Measurements from ENCODE around the gene ERCC2.
A peak's percentile ranks its signal among the peaks of the same experiment; 100 is the strongest.
"Not testable (repeated sequence)": the region's sequence is repeated elsewhere in the genome, so short reads cannot be mapped to it uniquely, and the experiment has no call there.

The ERCC2 gene

GRCh38 chr19:45370410-45371204 lies at the start of gene ERCC2:
TSS of gene ERCC2 (minus strand) at chr19:45370573. CDS start at chr19:45370540, 33 bp downstream.
- DNase-seq (ENCODE audit: low read depth in 2 of 3, low spot score in 1 of 3) = peak; percentile 100

GRCh38 chr19:45419895-45420294 lies 49.5 kb upstream of the ERCC2 start:
- no peak for DNase-seq (ENCODE audit: low read depth in 2 of 3, low spot score in 1 of 3)

DNA sequence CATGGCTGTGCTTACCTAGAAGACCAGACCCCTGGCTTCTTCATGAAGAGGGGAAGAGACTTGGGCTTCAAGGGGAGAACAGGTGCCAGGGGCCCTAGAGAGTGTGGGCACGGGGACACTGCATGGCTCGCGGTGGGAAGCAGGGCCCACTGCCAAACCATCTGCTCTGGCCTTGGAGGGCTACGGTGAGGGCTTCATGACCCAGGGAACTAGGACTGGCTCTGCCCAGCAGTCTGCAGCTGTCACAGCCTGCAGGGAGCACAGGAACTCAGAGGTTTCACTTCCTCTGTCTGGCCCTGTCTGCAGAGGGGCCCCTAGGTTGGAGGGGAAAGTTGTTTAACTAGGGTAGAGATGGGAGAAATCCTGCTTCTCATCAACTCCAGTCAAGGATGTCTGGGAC lies 49.0 kb upstream of the ERCC2 start:
- no peak for DNase-seq (ENCODE audit: low read depth in 2 of 3, low spot score in 1 of 3)

DNA sequence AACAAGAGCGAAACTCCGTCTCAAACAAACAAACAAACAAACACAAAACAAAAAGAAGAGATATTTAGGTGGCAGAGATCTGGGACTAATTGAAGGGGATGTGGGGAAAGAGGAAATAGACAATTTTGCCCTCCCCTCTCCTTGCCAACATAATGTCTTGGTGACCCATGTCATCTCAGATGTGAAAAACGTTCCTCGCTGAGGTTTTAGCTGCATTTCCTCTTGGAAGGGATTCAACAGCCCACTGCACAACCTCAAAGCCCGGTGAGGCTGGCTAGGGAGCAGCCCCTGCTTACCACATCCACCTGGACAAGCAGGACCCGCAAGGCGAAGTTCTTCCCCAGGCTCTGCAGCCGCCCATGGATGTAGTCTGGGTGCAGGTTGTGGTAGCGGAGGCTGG lies 48.4 kb upstream of the ERCC2 start:
- no peak for DNase-seq (ENCODE audit: low read depth in 2 of 3, low spot score in 1 of 3)

DNA sequence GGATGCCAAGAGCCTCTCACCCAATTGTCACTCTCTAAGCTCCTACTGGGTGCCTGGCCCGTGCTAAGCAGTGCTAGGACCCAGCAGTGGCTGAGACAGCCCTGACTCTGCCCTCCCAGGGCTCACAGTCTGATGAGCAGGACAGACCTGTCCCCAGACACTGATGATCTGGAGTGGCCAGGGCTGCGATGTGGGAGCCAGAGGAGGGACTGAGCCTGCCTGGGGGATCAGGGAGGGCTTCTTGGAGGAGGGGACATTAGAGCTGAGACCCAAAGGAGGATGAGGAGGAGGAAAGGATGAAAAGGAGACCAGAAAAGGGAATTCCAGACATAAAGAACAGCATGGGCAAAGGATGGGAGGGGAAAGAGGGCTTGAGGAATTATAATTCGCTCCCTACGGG lies 46.8 kb upstream of the ERCC2 start:
- no peak for DNase-seq (ENCODE audit: low read depth in 2 of 3, low spot score in 1 of 3)

DNA sequence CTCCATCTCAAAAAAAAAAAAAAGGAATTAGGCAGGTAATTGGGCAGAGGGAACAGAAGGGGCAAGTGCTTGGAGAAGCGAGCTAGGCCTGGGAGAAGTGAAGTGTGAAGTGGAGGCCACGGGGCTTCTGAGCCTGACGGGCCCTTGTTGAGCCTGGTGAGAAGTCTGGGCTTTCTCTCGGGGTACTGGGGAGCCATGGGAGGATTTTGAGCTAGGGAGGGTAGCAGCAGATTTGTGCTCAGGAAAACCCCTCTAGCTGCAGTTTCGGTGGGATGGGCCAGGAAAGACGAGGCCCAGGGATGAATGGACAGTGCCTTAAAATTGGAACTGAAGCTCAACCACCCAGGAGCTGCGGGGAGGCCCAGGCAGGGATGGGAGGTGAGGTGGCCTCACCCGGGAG lies 44.1 kb upstream of the ERCC2 start:
- DNase-seq (ENCODE audit: low read depth in 2 of 3, low spot score in 1 of 3) = no peak

GRCh38 chr19:45413497-45413896 lies 43.1 kb upstream of the ERCC2 start:
- no peak for DNase-seq (ENCODE audit: low read depth in 2 of 3, low spot score in 1 of 3)

DNA sequence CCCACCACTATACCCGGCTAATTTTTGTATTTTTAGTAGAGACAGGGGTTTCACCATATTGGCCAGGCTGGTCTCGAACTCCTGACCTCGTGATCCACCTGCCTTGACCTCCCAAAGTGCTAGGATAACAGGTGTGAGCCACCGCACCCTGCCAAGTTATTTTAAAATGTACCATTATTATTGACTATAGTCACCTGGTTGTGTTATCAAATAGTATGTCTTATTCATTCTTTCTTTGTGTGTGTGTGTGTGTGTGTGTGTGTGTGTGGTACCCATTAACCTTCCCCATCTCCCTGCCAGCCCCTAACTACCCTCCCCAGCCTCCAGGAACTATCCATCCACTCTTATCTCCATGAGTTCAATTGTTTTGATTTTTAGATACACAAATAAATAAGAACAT lies 40.0 kb upstream of the ERCC2 start:
- DNase-seq (ENCODE audit: low read depth in 2 of 3, low spot score in 1 of 3) = not testable (repeated sequence)

- DNase-seq (ENCODE audit: low read depth in 2 of 3, low spot score in 1 of 3) = no peak
Measured at GRCh38 chr19:45409557-45409920, 39.2 kb upstream of the ERCC2 start.

GRCh38 chr19:45408830-45409556 lies 38.6 kb upstream of the ERCC2 start:
- DNase-seq (ENCODE audit: low read depth in 2 of 3, low spot score in 1 of 3) = no peak

GRCh38 chr19:45408121-45408520 lies 37.7 kb upstream of the ERCC2 start:
- no peak for DNase-seq (ENCODE audit: low read depth in 2 of 3, low spot score in 1 of 3)

- not testable (repeated sequence) for DNase-seq (ENCODE audit: low read depth in 2 of 3, low spot score in 1 of 3)
Measured at GRCh38 chr19:45407585-45407984, 37.2 kb upstream of the ERCC2 start.

DNA sequence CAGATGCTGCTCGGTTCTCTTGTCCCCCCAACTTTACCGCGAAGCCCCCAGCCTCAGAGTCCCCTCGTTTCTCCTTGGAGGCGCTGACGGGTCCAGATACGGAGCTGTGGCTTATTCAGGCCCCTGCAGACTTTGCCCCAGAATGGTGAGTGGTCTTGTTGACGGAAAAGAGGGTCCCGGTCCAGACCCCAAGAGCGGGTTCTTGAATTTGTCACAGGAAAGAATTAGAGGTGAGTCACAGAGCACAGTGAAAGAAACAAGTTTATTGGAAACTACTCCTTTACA lies 36.7 kb upstream of the ERCC2 start:
- no peak for DNase-seq (ENCODE audit: low read depth in 2 of 3, low spot score in 1 of 3)

DNA sequence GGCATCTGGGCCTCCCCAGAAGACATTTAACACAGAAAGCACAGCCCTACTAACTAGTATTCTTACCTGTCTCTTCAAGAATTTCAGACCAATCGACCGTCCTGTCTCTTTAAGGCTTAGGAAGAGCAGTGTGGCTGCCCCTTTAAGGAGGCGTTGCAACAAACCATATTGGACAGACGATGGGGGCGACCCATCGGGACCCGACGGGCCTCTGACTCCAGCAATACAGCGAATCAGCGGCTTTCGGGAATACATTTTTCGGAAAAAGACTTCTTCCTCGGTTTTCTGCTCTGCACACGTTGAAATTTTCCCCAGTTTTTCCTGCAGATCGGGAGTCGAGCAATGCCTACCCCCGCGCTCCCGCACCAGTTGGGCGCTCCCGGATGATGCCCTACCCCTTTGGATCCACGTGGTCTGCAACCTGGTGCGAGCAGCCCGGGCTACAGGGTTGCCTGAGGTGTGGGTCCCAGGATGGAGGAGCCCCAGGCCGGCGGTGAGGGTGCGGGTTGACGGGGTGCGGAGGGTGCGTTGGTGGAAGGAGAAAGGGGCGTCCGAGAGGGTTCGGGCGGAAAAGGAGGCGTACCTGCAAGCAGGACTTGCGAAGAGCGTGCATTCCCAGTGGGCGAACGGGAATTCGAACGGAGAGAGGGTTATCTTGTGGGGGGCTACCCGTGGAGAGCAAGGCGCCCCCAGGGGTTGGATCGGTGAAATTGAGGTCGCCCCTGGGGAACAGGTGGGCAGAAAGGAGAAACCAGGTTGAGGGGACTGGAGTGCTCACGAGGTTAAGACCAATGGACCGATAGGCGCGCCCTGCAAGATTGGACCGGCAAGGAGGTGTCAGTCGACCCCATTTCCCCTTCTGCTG lies 36.1 kb upstream of the ERCC2 start, which contains the start of gene POLR1G:
POLR1G (plus strand) TSS at position 419 of the 865 bp plus-strand sequence; CDS start at position 472, 53 bp downstream.
- DNase-seq (ENCODE audit: low read depth in 2 of 3, low spot score in 1 of 3) = peak; percentile 70 to 78 (median 72)

GRCh38 chr19:45405435-45406225 lies 35.3 kb upstream of the ERCC2 start:
- DNase-seq (ENCODE audit: low read depth in 2 of 3, low spot score in 1 of 3) = peak; percentile 72 to 82 (median 79)

GRCh38 chr19:45404557-45405434 lies 34.4 kb upstream of the ERCC2 start, which contains the start of gene PPP1R13L:
TSS of gene PPP1R13L (minus strand) at chr19:45405069. CDS start at chr19:45398318, 6,751 bp downstream.
- peak; percentile 54 to 58 (median 55) for DNase-seq (ENCODE audit: low read depth in 2 of 3, low spot score in 1 of 3)

GRCh38 chr19:45403781-45404556 lies 33.6 kb upstream of the ERCC2 start:
- peak; percentile 47 to 59 (median 53) for DNase-seq (ENCODE audit: low read depth in 2 of 3, low spot score in 1 of 3)

- no peak for DNase-seq (ENCODE audit: low read depth in 2 of 3, low spot score in 1 of 3)
Measured at GRCh38 chr19:45403272-45403671, 32.9 kb upstream of the ERCC2 start.

All from stimulated activated CD4-positive, alpha-beta T cell treated with anti-CD3 and anti-CD28 coated beads, Interleukin-12 subunit alpha, Interleukin-12 subunit beta, amount 100 ng/mL, for 48 hours (primary cell).